NCI-H226 (cell line): ENCODE measurements around the gene SFTA2.

ENCODE experiments used
- DNase-seq: peaks from one replicate; pipeline ENCODE4 v3.0.0-alpha.2; 2015

The SFTA2 gene

GRCh38 chr6:30889921-30890645 is 41.9 kb downstream of the SFTA2 start:
- DNase-seq: no peak

DNA sequence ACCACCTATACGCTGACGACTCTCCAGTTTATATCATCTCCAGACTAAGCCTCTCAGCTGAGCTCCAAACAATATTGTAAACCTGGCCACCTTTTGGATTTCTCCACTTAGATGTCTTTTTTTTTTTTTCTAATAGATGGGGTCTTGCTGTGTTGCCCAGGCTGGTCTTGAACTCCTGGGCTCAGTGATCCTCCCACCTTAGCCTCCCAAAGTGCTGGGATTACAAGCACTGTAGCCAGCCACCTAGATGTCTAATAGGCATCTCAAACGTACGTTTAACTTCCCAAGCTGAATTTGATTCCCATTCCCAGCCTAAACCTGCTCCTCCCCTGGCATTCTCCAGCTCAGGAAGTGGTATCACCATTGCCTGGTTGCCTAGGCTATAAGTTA is 42.5 kb downstream of the SFTA2 start:
- DNase-seq: no peak

DNA sequence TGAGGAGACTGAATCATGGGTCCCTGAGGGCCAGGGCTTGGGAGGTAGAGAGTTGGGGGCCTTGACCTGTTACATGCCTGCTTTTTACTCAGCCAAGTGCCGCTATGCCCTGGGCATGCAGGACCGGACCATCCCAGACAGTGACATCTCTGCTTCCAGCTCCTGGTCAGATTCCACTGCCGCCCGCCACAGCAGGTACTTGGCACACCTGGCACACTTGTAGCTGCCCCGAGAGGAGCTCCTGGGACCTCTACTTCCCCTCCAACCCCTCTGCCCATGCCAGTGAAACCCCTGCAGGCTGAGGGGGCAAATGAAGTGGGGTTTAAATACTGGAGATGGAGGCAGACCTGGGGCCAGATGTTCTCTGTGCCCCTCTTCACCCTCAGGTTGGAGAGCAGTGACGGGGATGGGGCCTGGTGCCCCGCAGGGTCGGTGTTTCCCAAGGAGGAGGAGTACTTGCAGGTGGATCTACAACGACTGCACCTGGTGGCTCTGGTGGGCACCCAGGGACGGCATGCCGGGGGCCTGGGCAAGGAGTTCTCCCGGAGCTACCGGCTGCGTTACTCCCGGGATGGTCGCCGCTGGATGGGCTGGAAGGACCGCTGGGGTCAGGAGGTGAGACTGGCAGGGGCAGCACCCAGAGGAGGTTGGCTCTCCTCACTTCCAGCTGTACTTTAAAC is 43.0 kb downstream of the SFTA2 start:
- no peak for DNase-seq

DNA sequence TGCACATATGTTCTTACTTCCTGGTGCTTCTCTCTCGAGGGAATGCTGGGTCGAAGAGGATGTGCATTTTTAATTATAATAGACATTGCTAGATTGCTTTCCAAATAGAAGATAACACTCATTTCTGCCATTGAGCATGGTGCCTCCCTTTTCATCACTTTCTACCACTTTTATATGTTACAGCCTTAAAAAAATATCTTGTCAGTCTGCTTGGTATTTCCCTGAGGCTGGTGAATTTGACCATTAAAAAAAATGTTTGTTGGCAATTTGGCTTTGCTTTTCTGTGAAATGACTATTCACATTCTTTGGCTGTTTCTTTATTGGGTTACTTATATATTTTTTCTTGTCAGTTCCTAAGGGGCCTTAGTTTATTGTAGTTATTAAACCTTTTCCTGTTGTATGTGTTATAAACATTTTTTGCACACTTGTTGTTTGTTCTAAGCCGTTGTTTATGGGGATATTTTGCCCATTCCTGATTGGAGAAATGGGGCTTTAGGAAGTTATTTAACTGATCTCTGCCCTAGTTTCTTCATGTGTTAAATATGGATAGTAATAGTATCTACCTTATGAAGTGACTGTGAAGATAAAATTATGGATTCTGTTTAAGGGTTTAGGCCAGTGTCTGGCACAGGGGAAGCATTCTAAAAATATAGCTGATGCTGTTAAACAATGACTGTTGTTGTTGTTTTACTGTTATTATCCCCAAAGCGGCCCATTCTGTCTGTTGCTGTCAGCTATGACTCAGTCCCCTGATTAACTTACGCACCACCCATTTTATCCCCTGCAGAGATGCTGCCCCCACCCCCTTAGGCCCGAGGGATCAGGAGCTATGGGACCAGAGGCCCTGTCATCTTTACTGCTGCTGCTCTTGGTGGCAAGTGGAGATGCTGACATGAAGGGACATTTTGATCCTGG is 43.8 kb downstream of the SFTA2 start:
- DNase-seq: no peak

DNA sequence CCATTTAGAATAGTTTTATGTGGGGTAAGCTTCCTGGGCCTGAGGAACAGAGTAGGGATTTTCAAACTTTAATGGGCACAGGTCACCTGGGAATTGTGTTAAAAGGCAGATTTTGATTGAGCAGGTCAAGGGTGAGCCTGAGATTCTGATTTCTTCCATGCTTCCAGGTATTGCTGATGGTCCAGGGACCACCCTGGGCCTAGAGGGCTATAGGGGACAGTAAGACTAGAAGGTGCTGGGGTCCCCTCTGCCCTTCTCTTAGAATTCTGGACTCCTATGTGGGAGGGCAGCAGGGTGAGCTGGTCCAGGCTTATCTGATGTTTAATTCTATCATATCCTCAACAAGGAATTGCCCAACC is 45.1 kb downstream of the SFTA2 start:
- no peak for DNase-seq

DNA sequence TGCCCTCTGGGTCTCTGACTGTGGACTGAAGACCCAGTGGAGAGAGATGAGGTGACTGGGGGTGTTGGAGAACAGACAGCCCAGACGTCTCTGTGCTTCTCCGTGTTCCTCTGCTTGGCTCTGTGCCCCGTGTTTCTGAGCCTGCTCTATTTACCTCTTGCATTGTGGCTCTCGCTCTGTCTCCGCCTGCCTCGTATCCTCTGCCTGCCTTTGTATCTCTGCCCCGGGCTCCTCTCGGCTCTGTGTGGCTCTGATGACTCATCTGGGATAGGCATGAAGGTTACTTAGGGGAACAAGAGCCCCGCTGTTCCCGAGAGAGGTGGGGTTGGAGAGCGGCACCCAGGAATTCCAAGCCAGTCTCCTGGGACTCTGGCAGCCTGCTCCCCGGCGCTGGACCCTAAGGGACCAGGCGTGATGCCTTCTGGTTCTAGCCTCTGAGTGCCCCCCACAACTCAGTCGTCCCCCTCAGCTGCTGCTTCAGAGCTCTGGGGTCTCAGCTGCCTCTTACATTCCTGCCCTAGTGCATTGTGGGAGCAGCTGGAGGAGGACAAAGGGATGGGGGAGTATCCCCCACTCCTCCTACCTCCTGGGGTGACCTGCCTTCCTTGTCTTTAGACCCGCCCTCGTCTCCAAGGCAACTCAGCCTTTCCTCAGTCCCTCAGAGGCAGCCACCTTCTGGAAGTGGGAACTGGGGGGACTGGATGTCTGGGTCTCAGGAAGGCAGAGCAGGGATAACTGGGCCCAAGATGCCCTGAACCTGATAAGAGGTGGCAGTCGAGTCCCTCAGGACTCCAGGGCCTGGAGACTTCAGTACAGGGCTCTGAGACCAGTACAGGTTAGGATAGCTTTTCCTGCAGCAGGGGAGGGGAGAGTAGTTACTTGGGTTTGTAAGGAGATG is 45.7 kb downstream of the SFTA2 start:
- DNase-seq: peak; percentile 92

GRCh38 chr6:30885481-30885998 is 46.4 kb downstream of the SFTA2 start:
- DNase-seq: peak; percentile 30

DNA sequence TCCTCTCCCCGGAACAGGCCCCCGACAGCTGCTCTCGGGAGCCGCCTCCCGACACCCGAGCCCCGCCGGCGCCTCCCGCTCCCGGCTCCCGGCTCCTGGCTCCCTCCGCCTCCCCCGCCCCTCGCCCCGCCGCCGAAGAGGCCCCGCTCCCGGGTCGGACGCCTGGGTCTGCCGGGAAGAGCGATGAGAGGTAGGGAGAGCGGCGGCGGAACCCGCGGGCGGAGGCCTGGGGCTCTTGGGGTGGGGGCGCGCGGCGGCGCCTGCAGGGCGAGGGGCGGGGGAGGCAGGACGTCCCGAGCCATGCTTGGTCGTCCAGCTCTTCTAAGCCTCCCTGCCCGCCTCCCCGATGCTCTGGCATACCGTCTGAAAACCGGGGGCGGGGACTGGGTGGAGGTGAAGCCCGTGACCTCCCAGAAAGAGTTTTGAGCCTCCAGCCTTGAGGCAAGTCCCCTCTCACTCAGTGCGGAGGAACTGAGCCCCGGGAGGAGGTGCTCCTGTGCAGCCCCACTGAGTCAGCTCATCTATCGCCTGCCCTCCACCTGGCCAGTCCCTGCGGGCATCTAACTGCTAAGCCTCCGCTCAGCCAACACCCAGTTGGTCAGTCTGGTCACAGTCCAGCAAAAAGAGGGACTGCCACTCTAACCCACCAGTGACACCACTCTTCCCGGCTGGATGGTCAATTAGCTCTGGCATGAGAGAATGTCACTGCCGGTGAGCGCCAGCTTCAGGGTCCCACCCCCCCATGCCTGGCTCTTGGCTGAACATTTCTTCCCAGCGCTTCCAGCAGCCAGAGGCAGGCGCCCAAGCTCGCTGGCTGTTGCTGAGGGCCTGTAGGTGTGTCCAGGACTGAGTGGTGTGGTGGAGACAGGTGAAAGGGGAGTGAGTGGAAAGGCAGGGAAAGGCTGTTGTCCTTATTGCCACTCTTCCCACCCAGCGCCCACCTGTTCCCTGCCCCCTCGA is 47.2 kb downstream of the SFTA2 start:
- peak; percentile 48 for DNase-seq

DNA sequence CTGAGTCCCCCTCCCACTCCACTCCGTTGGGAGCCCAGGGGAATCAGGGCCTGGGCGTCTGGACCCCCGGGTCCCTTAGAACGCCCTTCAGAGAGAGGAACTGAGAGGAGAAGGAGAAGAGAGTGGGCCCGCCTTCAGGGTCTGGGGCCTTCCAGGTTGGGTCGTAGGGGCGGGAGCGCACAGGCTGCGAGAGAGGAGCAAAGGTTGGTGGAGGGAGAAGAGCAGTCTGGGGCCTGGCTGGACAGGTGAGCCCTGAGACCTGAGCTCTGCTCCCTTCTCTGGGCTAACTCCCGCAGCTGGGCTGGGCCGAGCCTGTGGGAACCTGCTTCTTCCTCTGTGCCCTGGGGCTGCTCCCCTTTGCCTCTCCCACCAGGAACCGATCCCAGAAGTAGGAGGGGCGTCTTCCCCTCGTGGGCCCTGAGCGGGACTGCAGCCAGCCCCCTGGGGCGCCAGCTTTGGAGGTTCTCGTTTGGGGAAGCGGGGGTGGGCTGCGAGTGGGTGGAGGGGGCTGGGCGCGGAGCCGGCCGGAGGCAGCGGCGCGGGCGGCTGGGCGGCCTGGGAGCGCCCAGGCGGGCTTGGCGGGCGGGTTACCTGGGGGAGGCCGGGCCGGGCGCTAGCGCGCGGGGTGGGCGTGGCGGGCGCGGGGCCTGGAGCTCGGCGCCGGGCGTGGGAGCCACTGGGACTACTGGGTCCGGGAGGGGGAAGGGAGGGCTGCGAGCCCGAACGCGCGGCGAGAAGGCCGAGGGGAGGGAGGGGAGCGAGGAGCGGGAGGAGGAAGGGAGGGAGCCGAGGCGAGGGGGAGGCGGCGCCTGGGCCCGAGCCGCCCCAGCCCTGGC is 48.1 kb downstream of the SFTA2 start, which contains the start of gene DDR1:
TSS of gene DDR1 (plus strand) at position 835 of the 836 bp plus-strand sequence. CDS start 4,211 bp downstream, outside the sequence.
- DNase-seq: peak; percentile 76

GRCh38 chr6:30882759-30883684 is 48.9 kb downstream of the SFTA2 start:
- no peak for DNase-seq

- DNase-seq: no peak
Observed at GRCh38 chr6:30882204-30882758, 49.7 kb downstream of the SFTA2 start.

DNA sequence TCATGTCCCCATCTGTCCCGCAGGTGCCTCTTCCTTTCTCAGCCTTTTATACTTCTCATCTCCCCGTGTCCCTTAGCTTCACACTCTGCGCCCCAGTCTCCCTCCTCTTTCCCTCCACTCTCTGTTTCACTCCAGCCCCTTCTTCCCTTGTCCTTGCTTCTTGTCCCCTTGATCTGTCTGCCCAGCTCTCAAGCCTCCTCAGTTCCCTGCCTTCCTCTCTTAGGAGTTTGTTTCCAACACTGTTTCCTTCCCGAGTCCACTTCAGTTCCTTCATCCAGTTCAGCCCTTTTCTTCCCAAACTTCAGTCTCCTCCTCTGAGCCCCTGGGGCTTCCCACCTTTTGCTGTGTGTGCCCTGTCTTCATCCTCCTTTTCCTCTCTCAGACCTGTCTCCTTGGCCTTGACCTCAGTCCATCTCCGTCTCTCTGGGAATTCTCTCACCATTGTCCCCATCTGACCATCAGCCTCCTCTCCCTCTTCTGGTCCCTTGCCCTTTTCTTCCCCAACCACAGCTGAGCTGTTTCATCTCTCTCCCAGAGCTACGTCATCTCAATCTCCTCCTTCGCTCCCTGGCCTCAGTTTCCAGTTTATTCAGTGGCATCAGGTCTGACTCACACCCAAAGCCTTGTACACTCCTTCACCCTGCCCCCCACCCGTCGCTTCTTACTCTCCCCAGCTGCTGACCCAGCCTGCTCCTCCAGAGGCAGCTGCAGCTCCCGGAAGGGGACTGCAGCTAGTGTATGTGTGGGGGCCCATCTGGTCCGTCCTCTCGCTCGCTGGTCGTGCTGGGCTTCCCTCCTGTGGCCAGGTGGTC is 50.4 kb downstream of the SFTA2 start:
- no peak for DNase-seq
